ENCODE data around the gene FH. TPM values are rescaled to one million over a fixed set of nuclear protein-coding genes. Genes with fewer than 3 reads are reported as not detected.

The FH gene
- total and polyA plus RNA-seq, 11 donors, result 153 to 279 (median 209) TPM

DNA sequence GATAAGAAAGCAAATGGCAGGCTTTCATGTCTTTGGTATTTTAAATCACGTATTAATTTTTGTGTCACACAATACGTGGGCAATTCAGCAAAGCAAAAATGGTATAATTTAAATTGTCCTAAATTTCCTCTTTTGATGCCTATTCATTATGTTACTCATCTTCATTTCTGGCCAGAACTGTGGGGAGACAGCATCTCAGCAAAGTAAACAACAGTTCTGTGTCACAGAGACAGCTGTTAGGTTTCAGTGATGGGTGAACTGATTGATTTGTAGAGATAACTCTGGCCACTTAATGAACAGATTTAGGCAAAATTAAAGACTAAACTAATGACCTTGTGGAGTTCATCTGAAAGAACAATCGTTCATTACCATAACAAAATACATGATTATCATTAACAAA is 49.2 kb downstream of the FH start:
- DNase-seq (no peak), ATAC-seq (no peak)
- intact Hi-C loops (cut with DNase I), result no loop called here
- peaks cover 0 to 4% (median 0%) of the 10 kb centered on the region in 9 donors for H3K27me3 ChIP-seq
- TF ChIP-seq, protein P1, sequence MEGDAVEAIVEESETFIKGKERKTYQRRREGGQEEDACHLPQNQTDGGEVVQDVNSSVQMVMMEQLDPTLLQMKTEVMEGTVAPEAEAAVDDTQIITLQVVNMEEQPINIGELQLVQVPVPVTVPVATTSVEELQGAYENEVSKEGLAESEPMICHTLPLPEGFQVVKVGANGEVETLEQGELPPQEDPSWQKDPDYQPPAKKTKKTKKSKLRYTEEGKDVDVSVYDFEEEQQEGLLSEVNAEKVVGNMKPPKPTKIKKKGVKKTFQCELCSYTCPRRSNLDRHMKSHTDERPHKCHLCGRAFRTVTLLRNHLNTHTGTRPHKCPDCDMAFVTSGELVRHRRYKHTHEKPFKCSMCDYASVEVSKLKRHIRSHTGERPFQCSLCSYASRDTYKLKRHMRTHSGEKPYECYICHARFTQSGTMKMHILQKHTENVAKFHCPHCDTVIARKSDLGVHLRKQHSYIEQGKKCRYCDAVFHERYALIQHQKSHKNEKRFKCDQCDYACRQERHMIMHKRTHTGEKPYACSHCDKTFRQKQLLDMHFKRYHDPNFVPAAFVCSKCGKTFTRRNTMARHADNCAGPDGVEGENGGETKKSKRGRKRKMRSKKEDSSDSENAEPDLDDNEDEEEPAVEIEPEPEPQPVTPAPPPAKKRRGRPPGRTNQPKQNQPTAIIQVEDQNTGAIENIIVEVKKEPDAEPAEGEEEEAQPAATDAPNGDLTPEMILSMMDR (IDR thresholded peaks at IDR 0.05), result no peak
- TF ChIP-seq POLR2A (IDR thresholded peaks at IDR 0.05), result no peak
- no peaks in the 10 kb centered on the region for H3K36me3 ChIP-seq
- H3K4me3 ChIP-seq, result no peak overlapping the region
- WGBS, 4 donors, result 79 to 86% (median 80%) methylated on average over 3 of the region's 3 CpGs
- no peaks in the 10 kb centered on the region for H3K9me3 ChIP-seq
- no peak overlapping the region for H3K27ac ChIP-seq
- no peaks in the 10 kb centered on the region for H3K4me1 ChIP-seq

- 85 to 90% (median 88%) methylated on average over 8 of the region's 8 CpGs for WGBS, 4 donors
These were observed 53.9 kb downstream of the FH start for GRCh38 chr1:241465673-241466072.

DNA sequence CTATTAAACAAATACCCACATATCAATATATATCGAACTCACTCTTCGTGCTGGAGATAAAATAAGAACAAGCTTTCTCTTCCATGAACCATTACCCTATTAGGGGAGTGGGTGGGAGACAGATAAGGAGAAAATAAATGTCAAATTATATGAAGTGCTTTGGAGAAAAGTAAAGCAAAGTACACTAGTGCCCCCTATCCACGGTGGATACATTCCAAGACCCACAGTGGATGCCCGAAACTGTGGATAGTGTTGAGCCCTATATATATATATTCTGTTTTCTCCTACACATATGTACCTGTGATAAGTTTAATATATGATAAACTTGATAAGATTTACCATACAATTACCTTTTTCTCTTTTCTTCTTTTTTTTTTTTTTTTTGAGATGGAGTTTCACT is 54.6 kb downstream of the FH start:
- no peak for TF ChIP-seq POLR2A (IDR thresholded peaks at IDR 0.05)
- TF ChIP-seq, protein P1 (IDR thresholded peaks at IDR 0.05), result no peak
- WGBS, 4 donors, result 74 to 81% (median 79%) methylated on average over 4 of the region's 4 CpGs
- Histone ChIP-seq H3K4me1 (no peaks in the 10 kb centered on the region), H3K27me3 (peaks cover 0 to 4% (median 0%) of the 10 kb centered on the region in 9 donors), H3K4me3 (no peak overlapping the region), H3K27ac (no peak overlapping the region), H3K9me3 (no peaks in the 10 kb centered on the region), H3K36me3 (no peaks in the 10 kb centered on the region)
- ATAC-seq (no peak), DNase-seq (no peak)
- intact Hi-C loops (cut with DNase I), result no loop called here

More at GRCh38 chr1:241465673-241466072, 53.9 kb downstream of the FH start:
- Histone ChIP-seq H3K4me1 (no peaks in the 10 kb centered on the region), H3K27ac (no peak overlapping the region), H3K4me3 (no peak overlapping the region), H3K9me3 (no peaks in the 10 kb centered on the region), H3K36me3 (no peaks in the 10 kb centered on the region), H3K27me3 (peaks cover 0 to 4% (median 0%) of the 10 kb centered on the region in 9 donors)
- TF ChIP-seq, protein P1 (IDR thresholded peaks at IDR 0.05), result no peak
- no peak for TF ChIP-seq POLR2A (IDR thresholded peaks at IDR 0.05)
- ATAC-seq, result no peak
- no peak for DNase-seq
- intact Hi-C loops (cut with DNase I), result no loop called here

GRCh38 chr1:241462391-241462790 is 57.2 kb downstream of the FH start:
- Histone ChIP-seq H3K4me3 (no peak overlapping the region), H3K36me3 (no peaks in the 10 kb centered on the region), H3K4me1 (no peaks in the 10 kb centered on the region), H3K9me3 (no peaks in the 10 kb centered on the region), H3K27me3 (peaks cover 0 to 4% (median 0%) of the 10 kb centered on the region in 9 donors), H3K27ac (no peak overlapping the region)
- intact Hi-C loops (cut with DNase I), result no loop called here
- ATAC-seq, result no peak
- 40 to 53% (median 45%) methylated on average over 2 of the region's 2 CpGs for WGBS, 4 donors
- TF ChIP-seq, protein P1 (IDR thresholded peaks at IDR 0.05), result no peak
- no peak for TF ChIP-seq POLR2A (IDR thresholded peaks at IDR 0.05)
- DNase-seq, result no peak

All from heart left ventricle (tissue), 16 donors.